CD14-positive monocyte (primary cell): Measurements from ENCODE around the gene LRP2BP. TPM values are rescaled to one million over a fixed set of nuclear protein-coding genes. Genes with fewer than 3 reads are reported as not detected.
"Not testable (repeated sequence)": the region's sequence is repeated elsewhere in the genome, so short reads cannot be mapped to it uniquely, and the experiment has no call there.

Experiments
- DNase-seq, 3 donors: peaks; one replicate each; pipeline ENCODE4 v3.0.0-alpha.2; 2011 to 2022
- H2AFZ ChIP-seq: 2 replicates; pipeline ENCODE4 v1.6.0; 2012; ENCODE audit warnings: mild to moderate bottlenecking, low read depth, low read length, inconsistent platforms; ENCODE audit not compliant: insufficient read depth, poor library complexity, severe bottlenecking
- H3K27ac ChIP-seq, 2 donors: 1 replicate in 1 of 2; 2 replicates in 1 of 2; pipeline ENCODE4 v1.5.1; 2012 to 2013; ENCODE audit warnings: low read length in 2 of 2, control low read depth in 1 of 2, inconsistent platforms in 1 of 2, low read depth in 1 of 2, mild to moderate bottlenecking in 1 of 2
- H3K27me3 ChIP-seq, 2 donors: one replicate each; pipeline versions ENCODE4 v1.6.0 to v1.6.1; 2011 to 2013; ENCODE audit warnings: low read length in 2 of 2; ENCODE audit not compliant: control insufficient read depth in 2 of 2, insufficient read depth in 2 of 2
- H3K36me3 ChIP-seq, 2 donors: replicated peaks in 1 of 2; 1 replicate in 1 of 2; 2 replicates in 1 of 2; pipeline versions ENCODE4 v1.5.1 to v1.6.1; 2012 to 2013; ENCODE audit warnings: low read length in 2 of 2, control low read depth in 1 of 2, inconsistent platforms in 1 of 2, mild to moderate bottlenecking in 1 of 2; ENCODE audit not compliant: insufficient read depth in 2 of 2, control insufficient read depth in 1 of 2
- H3K4me1 ChIP-seq, 2 donors: 1 replicate in 1 of 2; 2 replicates in 1 of 2; pipeline versions ENCODE4 v1.5.1 to v1.6.1; 2012 to 2013; ENCODE audit warnings: low read length in 2 of 2, control low read depth in 1 of 2, inconsistent platforms in 1 of 2, mild to moderate bottlenecking in 1 of 2, moderate library complexity in 1 of 2; ENCODE audit not compliant: insufficient read depth in 2 of 2, control insufficient read depth in 1 of 2
- H3K4me2 ChIP-seq: replicated peaks from 2 replicates; pipeline ENCODE3; 2012; ENCODE audit warnings: low read length, moderate library complexity, mild to moderate bottlenecking; ENCODE audit not compliant: poor library complexity, severe bottlenecking; ENCODE audit errors: extremely low read depth
- H3K4me3 ChIP-seq, 3 experiments: fragments of 200-600 bp in 1 of 3; sonication (generic) in 1 of 3; replicated peaks in 1 of 3; 1 replicate in 2 of 3; 2 replicates in 1 of 3; pipeline ENCODE4 v1.5.1; 2011 to 2013; ENCODE audit warnings: low read length in 3 of 3, mild to moderate bottlenecking in 3 of 3, control low read depth in 2 of 3, low read depth in 2 of 3, inconsistent platforms in 1 of 3, moderate library complexity in 1 of 3
- H3K79me2 ChIP-seq: 2 replicates; pipeline ENCODE4 v1.6.0; 2012; ENCODE audit warnings: mild to moderate bottlenecking, control low read depth, inconsistent platforms, low read length, moderate library complexity; ENCODE audit not compliant: insufficient read depth
- H3K9ac ChIP-seq: 2 replicates; pipeline ENCODE4 v1.6.0; 2017; ENCODE audit warnings: low read length, mild to moderate bottlenecking; ENCODE audit not compliant: insufficient read depth, poor library complexity, severe bottlenecking
- H3K9me3 ChIP-seq, 2 donors: replicated peaks in 1 of 2; 1 replicate in 1 of 2; 2 replicates in 1 of 2; pipeline versions ENCODE4 v1.5.1 to v1.6.1; 2012 to 2013; ENCODE audit warnings: low read length in 2 of 2, control low read depth in 1 of 2; ENCODE audit not compliant: control insufficient read depth in 1 of 2, insufficient read depth in 1 of 2
- H4K20me1 ChIP-seq: 2 replicates; pipeline ENCODE4 v1.6.0; 2012; ENCODE audit warnings: mild to moderate bottlenecking, low read length, control low read depth, moderate library complexity; ENCODE audit not compliant: insufficient read depth
- H3K27ac Mint-ChIP-seq, 7 donors: one replicate each; pipeline ENCODE4 v1.8.0; 2020; ENCODE audit warnings: mild to moderate bottlenecking in 7 of 7, mixed read lengths in 7 of 7, moderate library complexity in 6 of 7, inconsistent platforms in 2 of 7
- H3K27me3 Mint-ChIP-seq, 3 donors: one replicate each; pipeline ENCODE4 v1.8.0; 2021 to 2022; ENCODE audit warnings: low read depth in 3 of 3, mild to moderate bottlenecking in 3 of 3, mixed read lengths in 3 of 3, moderate library complexity in 3 of 3, inconsistent platforms in 1 of 3
- H3K36me3 Mint-ChIP-seq, 2 donors: one replicate each; pipeline ENCODE4 v1.8.0; 2020; ENCODE audit warnings: mixed read lengths in 2 of 2, inconsistent platforms in 1 of 2, mild to moderate bottlenecking in 1 of 2
- H3K4me1 Mint-ChIP-seq: one replicate; pipeline ENCODE4 v1.8.0; 2020; ENCODE audit warnings: mild to moderate bottlenecking, mixed read lengths
- H3K4me3 Mint-ChIP-seq, 2 donors: one replicate each; pipeline ENCODE4 v1.8.0; 2020; ENCODE audit warnings: mild to moderate bottlenecking in 2 of 2, mixed read lengths in 2 of 2, moderate library complexity in 1 of 2
- H3K9me3 Mint-ChIP-seq, 7 donors: one replicate each; pipeline ENCODE4 v1.8.0; 2020 to 2022; ENCODE audit warnings: mixed read lengths in 7 of 7, mild to moderate bottlenecking in 6 of 7, moderate library complexity in 6 of 7, inconsistent platforms in 2 of 7
- WGBS: methylation state at CpG from one replicate; pipeline ENCODE4 v1.1.5; 2013; ENCODE audit warnings: missing lambda C conversion rate; ENCODE audit not compliant: insufficient coverage; 5-methylcytosine and 5-hydroxymethylcytosine counted together
- intact Hi-C, 2 donors: fragments of 100-400 bp; cut with micrococcal nuclease; formaldehyde crosslinking; loops; one replicate each; pipeline versions ENCODE4 v1.15.0 to v1.15.1; 2023
- polyA plus RNA-seq, 3 donors: library from polyadenylated mRNA; depleted of rRNA in 1 of 3; unstranded in 2 of 3; stranded (reverse) in 1 of 3; fragments of 300-500 nt in 2 of 3; fragments of >200 nt in 1 of 3; fragmentation: Illumina TruSeq in 2 of 3; gene quantifications; 1 replicate in 2 of 3; 2 replicates in 1 of 3; pipeline ENCODE4 v1.2.3, GENCODE V29; 2012 to 2021
- TF ChIP-seq, protein P1 (sequence below): fragments of 200-600 bp; IDR thresholded peaks from one replicate; pipeline ENCODE4 v1.8.0; 2022; ENCODE audit warnings: antibody characterized with exemption, mild to moderate bottlenecking

The LRP2BP gene
- polyA plus RNA-seq, 3 donors, result 0.04 to 0.10 (median 0.09) TPM

DNA sequence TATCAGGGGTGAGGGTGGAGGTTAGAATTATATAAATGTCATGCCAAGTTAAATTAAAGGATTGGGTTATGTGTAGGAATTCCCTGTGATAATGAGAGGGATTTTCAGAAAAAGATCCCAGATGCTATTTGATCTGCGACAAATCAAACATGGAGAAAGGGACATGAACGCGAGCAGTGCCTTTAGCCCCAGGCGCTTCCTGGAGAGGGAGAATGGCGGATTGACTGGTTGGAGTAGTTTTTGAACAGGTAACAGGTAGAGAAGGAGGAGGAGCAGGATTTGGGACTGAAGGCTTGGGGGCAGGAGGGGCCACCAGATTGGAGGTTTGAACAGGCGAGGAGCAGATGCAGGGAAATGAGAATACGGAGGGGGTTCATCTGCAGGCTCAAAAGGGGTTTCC, 67.1 kb downstream of the LRP2BP start:
- no peak for DNase-seq
- Mint-ChIP-seq H3K36me3 (no peaks in the 10 kb centered on the region), H3K27me3 (peaks cover 3 to 4% (median 3%) of the 10 kb centered on the region in 3 donors)

DNA sequence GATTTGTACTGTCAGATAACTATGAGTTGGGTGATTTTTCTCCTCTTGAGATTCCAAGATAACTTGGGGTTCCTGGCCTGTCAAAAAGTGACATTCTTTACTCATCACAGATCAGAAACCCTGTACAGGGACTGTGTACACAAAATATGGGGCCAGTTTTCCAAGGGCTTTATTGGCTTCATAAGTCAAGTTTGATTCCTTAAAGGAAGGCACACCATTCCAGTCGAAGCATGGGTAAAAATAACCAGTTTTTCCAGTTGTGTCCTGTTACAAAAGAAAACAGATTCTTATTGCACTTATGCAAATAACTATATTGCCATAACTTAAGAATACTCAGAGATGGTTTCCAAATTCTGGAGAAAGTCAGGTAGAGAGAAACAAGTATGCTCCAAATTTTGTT, 70.0 kb downstream of the LRP2BP start:
- H3K27me3 Mint-ChIP-seq, H3K4me2 ChIP-seq, H4K20me1 ChIP-seq, H3K9ac ChIP-seq, H3K4me1 Mint-ChIP-seq, H3K36me3 Mint-ChIP-seq, H3K4me3 Mint-ChIP-seq, H3K9me3 ChIP-seq, H3K27me3 ChIP-seq, DNase-seq, H3K27ac Mint-ChIP-seq, H2AFZ ChIP-seq, H3K79me2 ChIP-seq, H3K4me1 ChIP-seq, intact Hi-C loops, H3K4me3 ChIP-seq, H3K27ac ChIP-seq, H3K36me3 ChIP-seq: not testable (repeated sequence)
- WGBS, result no CpG with 5 or more reads among the region's 1 CpG
- peaks cover 4 to 15% (median 8%) of the 10 kb centered on the region in 7 donors for H3K9me3 Mint-ChIP-seq

More for the DNA sequence above, 67.1 kb downstream of the LRP2BP start:
- Histone ChIP-seq H3K9me3 (no peaks in the 10 kb centered on the region), H3K9ac (no peak overlapping the region), H3K4me1 (no peaks in the 10 kb centered on the region), H3K4me2 (no peak overlapping the region), H3K4me3 (no peak overlapping the region), H3K36me3 (no peaks in the 10 kb centered on the region), H3K27me3 (no peaks in the 10 kb centered on the region), H4K20me1 (no peaks in the 10 kb centered on the region), H3K27ac (no peak overlapping the region), H2AFZ (no peak overlapping the region), H3K79me2 (no peaks in the 10 kb centered on the region)
- H3K27ac Mint-ChIP-seq, result no peak overlapping the region
- no peaks in the 10 kb centered on the region for H3K4me1 Mint-ChIP-seq
- TF ChIP-seq, protein P1, sequence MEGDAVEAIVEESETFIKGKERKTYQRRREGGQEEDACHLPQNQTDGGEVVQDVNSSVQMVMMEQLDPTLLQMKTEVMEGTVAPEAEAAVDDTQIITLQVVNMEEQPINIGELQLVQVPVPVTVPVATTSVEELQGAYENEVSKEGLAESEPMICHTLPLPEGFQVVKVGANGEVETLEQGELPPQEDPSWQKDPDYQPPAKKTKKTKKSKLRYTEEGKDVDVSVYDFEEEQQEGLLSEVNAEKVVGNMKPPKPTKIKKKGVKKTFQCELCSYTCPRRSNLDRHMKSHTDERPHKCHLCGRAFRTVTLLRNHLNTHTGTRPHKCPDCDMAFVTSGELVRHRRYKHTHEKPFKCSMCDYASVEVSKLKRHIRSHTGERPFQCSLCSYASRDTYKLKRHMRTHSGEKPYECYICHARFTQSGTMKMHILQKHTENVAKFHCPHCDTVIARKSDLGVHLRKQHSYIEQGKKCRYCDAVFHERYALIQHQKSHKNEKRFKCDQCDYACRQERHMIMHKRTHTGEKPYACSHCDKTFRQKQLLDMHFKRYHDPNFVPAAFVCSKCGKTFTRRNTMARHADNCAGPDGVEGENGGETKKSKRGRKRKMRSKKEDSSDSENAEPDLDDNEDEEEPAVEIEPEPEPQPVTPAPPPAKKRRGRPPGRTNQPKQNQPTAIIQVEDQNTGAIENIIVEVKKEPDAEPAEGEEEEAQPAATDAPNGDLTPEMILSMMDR, result no peak
- intact Hi-C loops, result no loop called here
- 98% methylated on average over 7 of the region's 7 CpGs for WGBS
- H3K9me3 Mint-ChIP-seq, result peaks cover 4 to 15% (median 8%) of the 10 kb centered on the region in 7 donors
- no peak overlapping the region for H3K4me3 Mint-ChIP-seq

DNA sequence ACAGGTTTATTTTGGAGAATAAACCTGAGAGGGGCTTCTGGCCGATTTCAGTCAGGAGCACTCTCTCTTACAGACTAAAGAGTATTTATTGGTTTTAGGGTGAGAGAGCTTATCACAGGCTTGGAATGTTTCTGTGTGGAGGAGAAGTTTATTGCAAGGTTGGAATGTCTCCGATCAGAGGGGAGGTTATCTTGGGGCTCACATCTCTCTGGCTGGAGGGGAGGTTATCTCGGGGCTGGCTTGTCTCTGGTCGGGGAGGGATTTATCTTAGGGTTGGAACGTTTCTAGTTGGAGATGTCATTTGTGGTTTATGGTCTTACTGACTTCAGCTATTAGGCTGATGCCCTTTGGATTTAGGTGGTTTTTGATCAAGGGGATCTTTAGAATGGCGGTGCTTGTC, 71.4 kb downstream of the LRP2BP start:
- H3K4me1 Mint-ChIP-seq, H2AFZ ChIP-seq, H3K36me3 ChIP-seq, H3K4me3 Mint-ChIP-seq, H3K4me1 ChIP-seq, H4K20me1 ChIP-seq, H3K4me3 ChIP-seq, H3K27me3 ChIP-seq, H3K27ac ChIP-seq, H3K79me2 ChIP-seq, H3K9me3 Mint-ChIP-seq, DNase-seq, H3K36me3 Mint-ChIP-seq, H3K9me3 ChIP-seq, H3K9ac ChIP-seq, H3K27me3 Mint-ChIP-seq, H3K27ac Mint-ChIP-seq, intact Hi-C loops, H3K4me2 ChIP-seq: not testable (repeated sequence)
- WGBS, result 85% methylated on average over 5 of the region's 6 CpGs
